ENCODE data around the gene KLHL29. TPM values are rescaled to one million over a fixed set of nuclear protein-coding genes. Genes with fewer than 3 reads are reported as not detected.

The KLHL29 gene
- total RNA-seq, 2 experiments from 2014 or later = 2.5 to 2.7 TPM

DNA sequence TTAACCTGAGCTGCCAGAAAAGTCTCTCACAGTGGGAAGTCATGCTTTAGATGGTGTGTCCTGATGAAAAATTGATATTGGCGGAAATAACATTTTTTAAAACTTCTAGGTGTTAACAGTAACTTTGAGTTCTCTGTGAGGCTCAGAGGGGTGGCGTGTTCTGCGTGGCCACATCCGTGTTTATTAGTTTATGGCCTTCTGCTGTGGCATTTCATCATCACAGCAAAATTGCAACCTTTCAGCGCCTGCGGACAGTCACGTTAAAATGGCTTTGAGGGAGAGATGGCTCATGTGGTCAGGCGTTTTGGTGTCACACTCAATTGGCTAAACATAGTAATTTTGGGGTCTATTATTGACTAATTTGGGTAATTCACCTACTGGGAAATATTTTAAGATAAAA, 42.4 kb downstream of the KLHL29 start:
- Mint-ChIP-seq H3K27ac (no peak overlapping the region), H3K4me1 (ENCODE audit: low read depth) (no peaks in the 10 kb centered on the region), H3K27me3 (peaks cover 4% of the 10 kb centered on the region), H3K4me3 (no peak overlapping the region), H3K36me3 (ENCODE audit: low read depth) (no peaks in the 10 kb centered on the region), H3K9me3 (no peaks in the 10 kb centered on the region)
- CTCF ChIA-PET = no interaction called here
- H3K27ac ChIP-seq (ENCODE audit: low read depth in 1 of 2, low read length in 2 of 2) = no peak overlapping the region
- POLR2A ChIA-PET = no interaction called here
- no peaks in the 10 kb centered on the region for H3K4me1 ChIP-seq (ENCODE audit: insufficient read depth, low read length)
- no peaks in the 10 kb centered on the region for H3K27me3 ChIP-seq (ENCODE audit: control insufficient read depth in 1 of 2, insufficient read depth in 2 of 2, low read length in 2 of 2)
- ATAC-seq (ENCODE audit: poor library complexity) = no peak
- no peak overlapping the region for H3K4me3 ChIP-seq (ENCODE audit: low read length)
- TF ChIP-seq CTCF (IDR thresholded peaks at IDR 0.05) = no peak
- no peaks in the 10 kb centered on the region for H3K36me3 ChIP-seq (ENCODE audit: insufficient read depth, low read length)
- intact Hi-C loops (cut with DNase I, micrococcal nuclease) = no loop called here
- DNase-seq = no peak
- peaks cover 0 to 4% of the 10 kb centered on the region in 2 experiments for H3K9me3 ChIP-seq (ENCODE audit: control insufficient read depth in 1 of 2, insufficient read depth in 1 of 2, low read length in 2 of 2)

DNA sequence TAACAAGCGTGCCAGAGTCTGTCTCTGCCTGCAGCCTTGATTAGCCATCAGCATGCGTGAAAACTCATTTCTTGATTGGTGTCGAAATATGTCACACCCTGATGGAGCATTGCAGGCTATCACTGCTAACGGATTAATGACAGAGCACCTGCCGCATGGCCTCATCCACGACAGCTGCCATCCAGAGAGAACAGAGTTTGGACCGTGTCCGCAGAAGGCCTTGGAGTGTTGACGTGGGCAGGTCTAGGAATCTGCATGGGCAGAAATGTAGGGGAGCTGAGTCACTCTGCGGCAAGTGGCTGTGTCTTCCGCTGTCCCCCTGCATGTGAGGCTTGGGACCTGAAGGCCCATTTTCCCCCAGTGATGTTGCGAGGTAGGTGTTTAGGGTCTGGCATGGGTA, 43.0 kb downstream of the KLHL29 start:
- H3K27ac ChIP-seq (ENCODE audit: low read depth in 1 of 2, low read length in 2 of 2) = no peak overlapping the region
- DNase-seq (no peak), ATAC-seq (ENCODE audit: poor library complexity) (no peak)
- no peak overlapping the region for H3K27ac Mint-ChIP-seq
- TF ChIP-seq CTCF (IDR thresholded peaks at IDR 0.05) = no peak
- intact Hi-C loops (cut with DNase I, micrococcal nuclease) = no loop called here
- CTCF ChIA-PET = no interaction called here
- no peaks in the 10 kb centered on the region for H3K9me3 Mint-ChIP-seq
- H3K4me1 Mint-ChIP-seq (ENCODE audit: low read depth) = no peaks in the 10 kb centered on the region
- no peak overlapping the region for H3K4me3 Mint-ChIP-seq
- peaks cover 0 to 4% of the 10 kb centered on the region in 2 experiments for H3K9me3 ChIP-seq (ENCODE audit: control insufficient read depth in 1 of 2, insufficient read depth in 1 of 2, low read length in 2 of 2)
- H3K27me3 ChIP-seq (ENCODE audit: control insufficient read depth in 1 of 2, insufficient read depth in 2 of 2, low read length in 2 of 2) = peaks cover 0 to under 1% of the 10 kb centered on the region in 2 experiments
- H3K4me3 ChIP-seq (ENCODE audit: low read length) = no peak overlapping the region
- H3K4me1 ChIP-seq (ENCODE audit: insufficient read depth, low read length) = no peaks in the 10 kb centered on the region
- POLR2A ChIA-PET = no interaction called here
- peaks cover 4% of the 10 kb centered on the region for H3K27me3 Mint-ChIP-seq
- no peaks in the 10 kb centered on the region for H3K36me3 Mint-ChIP-seq (ENCODE audit: low read depth)
- H3K36me3 ChIP-seq (ENCODE audit: insufficient read depth, low read length) = no peaks in the 10 kb centered on the region

DNA sequence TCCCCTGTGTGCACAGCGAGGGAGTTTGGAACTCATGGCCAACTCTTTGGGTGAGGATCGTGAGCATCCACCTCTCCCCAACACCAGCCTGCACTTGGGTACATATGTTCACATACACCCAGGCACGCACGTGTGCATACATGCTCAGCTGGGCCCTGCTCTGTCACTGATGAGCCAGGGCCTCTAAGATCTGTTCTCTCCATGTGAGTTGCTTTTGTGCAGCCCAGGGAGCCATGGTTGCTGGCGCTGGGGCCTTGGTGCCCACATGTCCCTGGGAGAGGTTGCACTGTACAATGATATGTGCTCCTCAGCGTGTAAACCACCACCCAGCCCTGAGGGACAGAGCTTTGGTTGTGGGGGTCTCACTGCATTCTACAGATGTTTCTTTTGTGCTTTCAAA, 44.1 kb downstream of the KLHL29 start:
- POLR2A ChIA-PET = no interaction called here

More for the DNA sequence above, 44.1 kb downstream of the KLHL29 start:
- Histone ChIP-seq H3K36me3 (ENCODE audit: insufficient read depth, low read length) (no peaks in the 10 kb centered on the region), H3K4me1 (ENCODE audit: insufficient read depth, low read length) (no peaks in the 10 kb centered on the region), H3K27me3 (ENCODE audit: control insufficient read depth in 1 of 2, insufficient read depth in 2 of 2, low read length in 2 of 2) (peaks cover 0 to 3% of the 10 kb centered on the region in 2 experiments), H3K27ac (ENCODE audit: low read depth in 1 of 2, low read length in 2 of 2) (no peak overlapping the region), H3K9me3 (ENCODE audit: control insufficient read depth in 1 of 2, insufficient read depth in 1 of 2, low read length in 2 of 2) (peaks cover 0 to 4% of the 10 kb centered on the region in 2 experiments), H3K4me3 (ENCODE audit: low read length) (no peak overlapping the region)
- Mint-ChIP-seq H3K36me3 (ENCODE audit: low read depth) (no peaks in the 10 kb centered on the region), H3K9me3 (no peaks in the 10 kb centered on the region), H3K27ac (no peak overlapping the region), H3K27me3 (peaks cover 4% of the 10 kb centered on the region), H3K4me3 (no peak overlapping the region), H3K4me1 (ENCODE audit: low read depth) (no peaks in the 10 kb centered on the region)
- no peak for ATAC-seq (ENCODE audit: poor library complexity)
- CTCF ChIA-PET = no interaction called here
- no peak for DNase-seq
- intact Hi-C loops (cut with DNase I, micrococcal nuclease) = no loop called here
- TF ChIP-seq CTCF (IDR thresholded peaks at IDR 0.05) = no peak
